ENCODE data around the gene FGD6. TPM values are rescaled to one million over a fixed set of nuclear protein-coding genes. Genes with fewer than 3 reads are reported as not detected.
A peak's percentile ranks its signal among the peaks of the same experiment; 100 is the strongest.

FGD6 gene
- total RNA-seq, 2 experiments from 2014 or later, result 5.6 to 7.8 TPM

GRCh38 chr12:95213928-95214327, 3.3 kb downstream of the FGD6 start:
- TF ChIP-seq EZH2phosphoT487 (IDR thresholded peaks at IDR 0.05; ENCODE audit: borderline replicate concordance, low read depth, low read length), result no peak
- TF ChIP-seq, protein P1, sequence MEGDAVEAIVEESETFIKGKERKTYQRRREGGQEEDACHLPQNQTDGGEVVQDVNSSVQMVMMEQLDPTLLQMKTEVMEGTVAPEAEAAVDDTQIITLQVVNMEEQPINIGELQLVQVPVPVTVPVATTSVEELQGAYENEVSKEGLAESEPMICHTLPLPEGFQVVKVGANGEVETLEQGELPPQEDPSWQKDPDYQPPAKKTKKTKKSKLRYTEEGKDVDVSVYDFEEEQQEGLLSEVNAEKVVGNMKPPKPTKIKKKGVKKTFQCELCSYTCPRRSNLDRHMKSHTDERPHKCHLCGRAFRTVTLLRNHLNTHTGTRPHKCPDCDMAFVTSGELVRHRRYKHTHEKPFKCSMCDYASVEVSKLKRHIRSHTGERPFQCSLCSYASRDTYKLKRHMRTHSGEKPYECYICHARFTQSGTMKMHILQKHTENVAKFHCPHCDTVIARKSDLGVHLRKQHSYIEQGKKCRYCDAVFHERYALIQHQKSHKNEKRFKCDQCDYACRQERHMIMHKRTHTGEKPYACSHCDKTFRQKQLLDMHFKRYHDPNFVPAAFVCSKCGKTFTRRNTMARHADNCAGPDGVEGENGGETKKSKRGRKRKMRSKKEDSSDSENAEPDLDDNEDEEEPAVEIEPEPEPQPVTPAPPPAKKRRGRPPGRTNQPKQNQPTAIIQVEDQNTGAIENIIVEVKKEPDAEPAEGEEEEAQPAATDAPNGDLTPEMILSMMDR (conservative IDR thresholded peaks at IDR 0.05; ENCODE audit: low read length), result no peak
- H2AFZ ChIP-seq (ENCODE audit: low read length), result peak overlapping the region; percentile 48; the same call in 1 of the 2 replicates
- peak overlapping the region; percentile 44 for H3K4me2 ChIP-seq (ENCODE audit: low read length)
- intact Hi-C loops (cut with micrococcal nuclease; ENCODE audit: unreplicated experiment), result no loop called here
- no peaks in the 10 kb centered on the region for H3K9me2 ChIP-seq (ENCODE audit: insufficient read depth, low read length)
- no peaks in the 10 kb centered on the region; the same call in 1 of the 2 replicates for H4K20me1 ChIP-seq (ENCODE audit: insufficient read depth, low read length)
- ChIA-PET CTCF (ENCODE audit: unreplicated experiment) (no interaction called here), POLR2A (interaction anchor here (0.6 to 4.9 kb wide), 2 partner anchors 8 to 13 kb away, joined by 3 to 44 read pairs; no protein-coding TSS in a partner anchor)
- H3K79me2 ChIP-seq (ENCODE audit: insufficient read depth, low read depth, low read length), result peaks cover 64% of the 10 kb centered on the region
- no TSS peak for BruUV-seq (replicated peaks)
- H3K36me3 ChIP-seq (ENCODE audit: insufficient read depth, low read length), result no peaks in the 10 kb centered on the region
- no peak overlapping the region for H3K27ac ChIP-seq (ENCODE audit: low read depth, low read length, poor library complexity, severe bottlenecking)
- H3K4me1 ChIP-seq (ENCODE audit: insufficient read depth, low read length, poor library complexity, severe bottlenecking), result peaks cover 32% of the 10 kb centered on the region
- H3K9me3 ChIP-seq (ENCODE audit: low read length), result no peaks in the 10 kb centered on the region
- H3K4me3 ChIP-seq (ENCODE audit: low read depth, low read length, poor library complexity, severe bottlenecking), result peak overlapping the region; percentile 10
- DNase-seq (ENCODE audit: low spot score), result no peak

DNA sequence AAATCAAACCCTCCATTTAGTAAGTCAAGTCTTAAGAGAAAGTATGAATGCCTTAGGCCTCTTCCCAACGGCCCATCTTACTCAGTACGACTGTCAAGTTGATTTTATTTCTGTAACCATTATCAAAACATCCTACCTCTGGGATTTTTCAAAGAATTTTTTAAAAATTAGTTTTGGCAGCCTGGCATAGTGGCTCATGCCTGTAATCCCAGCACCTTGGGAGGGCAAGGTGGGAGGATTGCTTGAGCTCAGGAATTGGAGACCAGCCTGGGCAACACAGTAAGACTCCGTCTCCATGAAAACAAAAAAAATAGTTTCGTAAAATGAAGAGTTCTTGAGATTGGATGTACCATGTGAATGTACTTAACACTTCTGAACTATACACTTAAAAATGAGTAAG, 4.1 kb downstream of the FGD6 start:
- CTCF ChIA-PET (ENCODE audit: unreplicated experiment), result no interaction called here

DNA sequence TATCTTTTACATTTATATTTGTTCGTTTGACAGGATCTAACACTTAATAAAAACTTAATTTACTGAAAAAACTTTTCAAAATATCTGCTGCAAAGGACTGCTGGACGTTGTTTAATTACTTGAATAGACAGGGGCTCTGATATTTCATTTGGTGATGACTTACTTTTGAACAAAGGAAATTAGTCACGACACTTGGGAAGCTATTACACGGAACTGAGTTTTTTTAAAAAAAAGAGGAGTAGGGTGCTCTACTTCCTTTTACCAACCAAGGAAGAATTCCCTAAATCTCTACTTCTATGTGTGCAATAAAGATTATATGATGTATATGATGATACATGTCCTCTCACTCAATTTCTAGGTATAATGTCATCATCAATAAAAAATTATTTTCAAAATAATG, 4.7 kb downstream of the FGD6 start:
- peaks cover 51% of the 10 kb centered on the region for H3K79me2 ChIP-seq (ENCODE audit: insufficient read depth, low read depth, low read length)
- TF ChIP-seq, protein P1 (conservative IDR thresholded peaks at IDR 0.05; ENCODE audit: low read length), result no peak
- TF ChIP-seq EZH2phosphoT487 (IDR thresholded peaks at IDR 0.05; ENCODE audit: borderline replicate concordance, low read depth, low read length), result no peak
- no peaks in the 10 kb centered on the region; the same call in 1 of the 2 replicates for H4K20me1 ChIP-seq (ENCODE audit: insufficient read depth, low read length)
- H3K27ac ChIP-seq (ENCODE audit: low read depth, low read length, poor library complexity, severe bottlenecking), result no peak overlapping the region
- intact Hi-C loops (cut with micrococcal nuclease; ENCODE audit: unreplicated experiment), result no loop called here
- H3K4me1 ChIP-seq (ENCODE audit: insufficient read depth, low read length, poor library complexity, severe bottlenecking), result peaks cover 32% of the 10 kb centered on the region
- ChIA-PET CTCF (ENCODE audit: unreplicated experiment) (no interaction called here), POLR2A (interaction anchor here (0.8 to 1.5 kb wide), 2 partner anchors 11 to 15 kb away, joined by 4 to 5 read pairs; no protein-coding TSS in a partner anchor)
- H3K9me2 ChIP-seq (ENCODE audit: insufficient read depth, low read length), result no peaks in the 10 kb centered on the region
- peak overlapping the region; percentile 44 for H3K4me2 ChIP-seq (ENCODE audit: low read length)
- H2AFZ ChIP-seq (ENCODE audit: low read length), result peak overlapping the region; percentile 48; the same call in 1 of the 2 replicates
- H3K4me3 ChIP-seq (ENCODE audit: low read depth, low read length, poor library complexity, severe bottlenecking), result no peak overlapping the region
- no peaks in the 10 kb centered on the region for H3K9me3 ChIP-seq (ENCODE audit: low read length)
- DNase-seq (ENCODE audit: low spot score), result no peak
- no peaks in the 10 kb centered on the region for H3K36me3 ChIP-seq (ENCODE audit: insufficient read depth, low read length)
- BruUV-seq (replicated peaks), result no TSS peak

More for the DNA sequence above, 4.1 kb downstream of the FGD6 start:
- Histone ChIP-seq H3K79me2 (ENCODE audit: insufficient read depth, low read depth, low read length) (peaks cover 56% of the 10 kb centered on the region), H3K36me3 (ENCODE audit: insufficient read depth, low read length) (no peaks in the 10 kb centered on the region), H3K27ac (ENCODE audit: low read depth, low read length, poor library complexity, severe bottlenecking) (no peak overlapping the region), H3K9me2 (ENCODE audit: insufficient read depth, low read length) (no peaks in the 10 kb centered on the region), H4K20me1 (ENCODE audit: insufficient read depth, low read length) (no peaks in the 10 kb centered on the region; the same call in 1 of the 2 replicates), H2AFZ (ENCODE audit: low read length) (peak overlapping the region; percentile 48; the same call in 1 of the 2 replicates), H3K9me3 (ENCODE audit: low read length) (no peaks in the 10 kb centered on the region), H3K4me1 (ENCODE audit: insufficient read depth, low read length, poor library complexity, severe bottlenecking) (peaks cover 32% of the 10 kb centered on the region), H3K4me2 (ENCODE audit: low read length) (peak overlapping the region; percentile 44), H3K4me3 (ENCODE audit: low read depth, low read length, poor library complexity, severe bottlenecking) (peak overlapping the region; percentile 2)
- no peak for DNase-seq (ENCODE audit: low spot score)
- no peak for TF ChIP-seq EZH2phosphoT487 (IDR thresholded peaks at IDR 0.05; ENCODE audit: borderline replicate concordance, low read depth, low read length)
- TF ChIP-seq, protein P1 (conservative IDR thresholded peaks at IDR 0.05; ENCODE audit: low read length), result no peak
- intact Hi-C loops (cut with micrococcal nuclease; ENCODE audit: unreplicated experiment), result no loop called here
- POLR2A ChIA-PET, result interaction anchor here (0.8 to 4.9 kb wide), 3 partner anchors 12 to 15 kb away, joined by 4 to 44 read pairs (median 5); no protein-coding TSS in a partner anchor
- no TSS peak for BruUV-seq (replicated peaks)
